GM21526 (cell line): ENCODE measurements around the gene MPDZ.

ENCODE experiments used
- ATAC-seq: cut with Tn5 transposase; IDR thresholded peaks from one replicate; pipeline ENCODE4 v1.9.1; 2021; ENCODE audit warnings: moderate library complexity; ENCODE audit not compliant: unreplicated experiment, low FRiP score

MPDZ gene

DNA sequence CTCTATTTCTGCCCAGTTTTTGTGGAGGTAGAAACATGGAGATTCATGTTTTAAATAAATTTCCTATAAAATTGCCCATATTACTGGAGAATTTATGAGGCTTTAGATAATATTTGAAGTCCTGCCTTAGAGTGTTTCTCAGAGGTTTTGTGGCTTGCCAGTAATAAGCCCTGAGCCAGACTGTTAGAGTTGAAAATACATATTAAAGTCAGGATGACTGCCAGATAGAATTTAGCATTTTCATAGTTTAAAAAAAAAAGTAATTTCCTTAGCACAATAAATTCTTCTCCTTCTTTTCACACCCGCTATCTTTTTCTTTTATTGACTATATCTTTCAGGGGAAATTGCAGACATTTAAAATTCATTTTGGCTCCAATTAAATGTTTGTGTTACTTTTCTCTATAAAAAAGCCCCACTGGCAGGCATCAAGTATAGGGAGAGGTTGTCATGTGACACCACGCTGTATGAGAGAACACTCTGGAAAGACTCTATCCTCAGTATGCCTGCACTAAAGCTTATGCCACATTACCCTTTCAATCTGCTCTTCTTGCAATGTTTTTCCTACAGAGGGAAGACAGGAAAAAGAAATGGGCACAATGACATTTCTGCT is 135.2 kb downstream of the MPDZ start:
- no peak for ATAC-seq

DNA sequence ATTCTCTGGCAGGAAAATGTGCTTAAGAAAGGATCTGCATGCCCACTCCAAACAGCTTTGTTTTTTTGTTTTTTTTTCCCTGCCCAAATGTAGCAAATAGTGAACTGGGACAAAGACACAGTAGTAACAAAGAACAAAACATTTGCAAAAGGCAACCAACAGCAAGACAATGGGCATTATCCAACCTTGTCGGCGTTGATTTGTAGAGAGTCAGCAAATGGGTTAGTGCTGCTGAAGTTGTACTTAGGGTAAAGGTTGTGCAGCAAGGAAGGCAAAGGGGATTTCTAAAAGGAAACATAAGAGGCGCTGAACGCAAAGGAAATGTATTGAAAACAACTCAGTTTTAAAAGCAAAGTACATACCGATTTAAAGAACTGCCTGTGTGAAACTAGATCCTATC is 136.2 kb downstream of the MPDZ start:
- ATAC-seq: no peak

DNA sequence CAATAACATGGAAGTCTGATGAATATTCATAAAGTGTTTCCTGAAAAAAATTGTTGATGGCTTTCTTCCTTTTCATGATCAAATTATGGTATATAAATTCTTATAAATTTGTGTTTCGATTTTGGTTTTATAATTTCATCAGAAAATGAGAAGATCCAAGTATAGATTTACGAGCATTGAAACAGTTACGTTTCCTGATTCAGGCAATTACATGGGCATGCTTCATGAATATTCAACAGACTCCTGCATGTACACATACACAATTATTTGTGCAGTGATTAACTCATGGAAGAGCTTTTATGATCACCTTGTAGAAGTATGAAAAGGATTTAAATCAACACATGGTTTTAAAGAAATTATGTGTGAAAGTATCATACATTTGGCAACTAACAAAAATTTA is 136.7 kb downstream of the MPDZ start:
- ATAC-seq: no peak

DNA sequence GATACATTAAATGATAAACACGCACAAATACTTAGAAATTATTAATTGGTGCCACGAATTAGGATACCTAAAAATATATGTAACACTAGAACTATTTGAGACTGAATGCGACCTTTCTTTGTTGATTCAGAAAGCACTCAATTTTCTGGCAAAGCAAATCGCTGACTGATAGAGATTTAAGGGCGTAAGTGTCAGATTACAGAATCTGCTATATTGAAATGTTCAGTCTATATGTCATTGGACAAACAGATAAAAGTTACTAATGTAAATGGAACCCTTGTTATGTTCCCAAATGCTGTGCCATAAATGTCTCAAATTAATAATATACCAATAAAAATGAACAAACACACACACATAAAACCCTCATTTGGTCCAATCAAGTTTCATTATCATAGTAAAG is 137.9 kb downstream of the MPDZ start:
- ATAC-seq: no peak

DNA sequence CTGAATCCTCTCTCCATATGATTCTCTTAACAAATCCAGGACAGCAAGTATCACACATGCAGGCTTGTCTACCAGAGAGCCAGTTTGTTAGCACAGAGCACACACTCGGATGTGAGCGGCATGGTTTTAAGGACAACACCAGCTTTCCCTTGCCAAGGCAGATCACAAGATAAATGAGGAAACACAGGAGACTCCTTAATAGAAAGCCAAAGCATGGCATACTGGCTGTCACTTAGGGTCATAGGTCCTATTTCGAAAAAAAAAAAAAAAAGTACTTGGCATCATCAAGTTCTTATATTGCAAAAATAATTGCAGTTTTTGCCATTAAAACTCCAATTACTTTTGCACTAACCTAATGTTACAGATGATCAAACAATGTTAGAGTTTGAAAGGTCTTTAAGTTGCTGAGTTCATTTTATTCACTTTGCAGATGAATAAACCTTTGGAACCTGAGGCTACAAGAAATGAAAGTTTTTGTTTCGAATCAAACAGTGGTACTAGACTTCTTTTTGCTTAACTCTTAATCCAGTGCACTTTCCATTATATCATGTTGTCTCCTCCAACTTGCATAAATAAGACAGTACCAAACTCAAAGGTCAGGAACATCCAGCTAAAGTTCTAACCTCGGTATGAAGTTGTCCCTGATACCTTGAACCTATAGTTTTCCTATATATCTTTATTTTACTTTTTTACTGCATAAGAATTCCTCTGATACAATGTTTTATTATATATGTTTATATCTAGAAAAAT is 138.5 kb downstream of the MPDZ start:
- ATAC-seq: no peak

DNA sequence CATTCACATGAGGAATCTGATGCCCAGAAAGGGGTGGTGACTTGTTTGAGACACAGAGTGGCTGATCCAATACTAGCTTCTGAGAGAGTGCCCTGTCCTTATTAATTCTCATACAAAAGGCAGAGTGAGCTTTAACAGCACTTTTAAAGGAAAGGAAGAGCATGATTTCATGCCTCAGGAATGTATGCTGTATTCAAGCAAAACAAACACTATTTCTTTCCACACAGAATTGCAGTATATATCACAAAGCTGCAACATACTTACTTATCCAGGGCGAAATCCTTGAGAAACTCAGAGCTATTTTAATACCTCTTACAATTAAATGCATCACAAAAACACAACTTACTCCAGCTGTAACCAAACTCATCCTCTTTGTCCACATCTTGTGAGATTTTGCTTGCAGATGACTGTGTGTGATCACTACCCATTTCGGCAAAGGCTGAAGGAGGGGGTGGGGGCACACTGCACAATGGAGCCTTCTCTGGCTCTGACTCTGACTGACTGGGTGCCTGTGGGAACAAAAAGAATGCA is 139.8 kb downstream of the MPDZ start:
- no peak for ATAC-seq

DNA sequence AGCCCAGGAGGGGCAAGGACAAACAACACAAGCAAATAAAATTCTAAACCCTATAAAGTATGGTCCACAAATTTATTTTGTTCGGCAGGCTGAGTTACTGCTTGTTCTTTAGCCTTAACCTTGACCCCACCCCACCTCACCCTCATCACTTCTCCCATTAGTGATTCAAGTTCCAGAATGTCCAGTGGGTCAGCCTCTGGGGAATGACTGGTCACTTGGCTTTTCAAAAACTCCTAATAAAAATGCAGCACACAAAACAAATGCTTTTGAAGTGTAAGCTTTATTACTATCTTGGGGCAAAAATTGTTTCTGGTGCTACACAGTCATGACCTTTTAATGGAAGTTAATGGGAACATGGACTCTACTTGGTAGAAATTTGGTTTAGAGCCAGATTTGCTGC is 142.1 kb downstream of the MPDZ start:
- no peak for ATAC-seq

DNA sequence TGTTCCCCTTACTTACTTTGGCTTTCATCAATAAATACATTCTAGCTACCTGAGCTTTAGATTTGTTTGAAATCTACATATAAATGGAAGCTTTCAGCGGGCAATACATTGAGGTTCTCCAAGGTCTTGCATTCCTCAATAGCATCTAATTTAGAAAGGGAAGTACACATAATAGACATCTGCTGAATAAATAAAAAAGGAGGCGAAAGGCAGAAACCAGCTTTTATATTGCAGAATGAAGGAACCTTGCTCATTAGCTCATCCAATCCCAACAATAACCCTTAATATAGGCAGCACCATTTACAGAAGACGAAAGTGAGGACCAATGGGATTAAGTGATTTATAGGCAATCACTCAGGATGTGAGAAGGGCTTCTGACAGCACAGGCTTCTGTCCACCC is 147.5 kb downstream of the MPDZ start:
- no peak for ATAC-seq

DNA sequence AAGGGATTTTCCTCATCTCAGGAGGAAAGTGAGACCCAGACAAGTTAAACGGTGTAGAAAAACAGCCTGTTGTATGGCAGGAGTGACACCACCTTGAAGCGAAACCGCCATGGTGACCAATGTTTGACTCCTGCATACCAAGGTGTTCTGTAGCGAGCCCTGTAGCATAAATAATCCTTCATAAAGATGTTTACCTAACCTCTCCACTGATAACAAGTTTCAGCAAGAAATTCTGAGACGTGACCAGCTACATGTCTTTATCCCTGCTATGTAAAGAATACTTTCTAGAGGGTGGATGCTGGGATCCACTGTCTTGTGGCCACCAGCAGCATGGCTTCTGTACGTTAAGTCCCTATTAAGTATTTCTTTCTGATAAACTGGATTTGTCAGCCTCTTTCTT is 148.1 kb downstream of the MPDZ start:
- no peak for ATAC-seq

DNA sequence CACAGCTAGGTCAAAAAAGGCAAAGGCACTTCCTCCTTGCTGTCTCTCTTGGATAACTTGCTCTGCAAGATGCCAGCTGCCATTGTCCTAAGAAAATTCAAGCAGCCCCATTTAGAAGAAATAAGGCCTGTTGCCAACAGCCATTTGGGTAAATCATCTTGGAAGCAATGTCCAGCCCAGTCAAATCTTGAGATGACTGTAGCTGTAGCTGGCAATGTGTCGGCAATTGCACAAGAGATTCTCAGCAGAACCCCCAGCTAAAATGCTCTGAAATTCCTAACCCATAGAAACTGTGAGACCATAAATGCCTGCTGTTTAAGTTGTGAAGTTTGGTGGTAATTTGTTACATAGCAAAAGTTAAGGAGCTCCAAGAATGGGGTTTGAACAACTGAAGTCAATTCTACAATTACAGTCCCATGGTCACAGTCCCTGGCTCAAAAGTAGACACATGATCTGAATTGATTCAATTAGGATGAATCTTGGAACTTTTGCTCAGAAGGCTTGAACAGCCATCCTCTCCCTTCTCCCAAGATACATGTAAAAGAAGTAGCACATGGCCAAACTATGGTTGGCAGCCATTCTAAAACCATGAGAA is 151.1 kb downstream of the MPDZ start:
- no peak for ATAC-seq

DNA sequence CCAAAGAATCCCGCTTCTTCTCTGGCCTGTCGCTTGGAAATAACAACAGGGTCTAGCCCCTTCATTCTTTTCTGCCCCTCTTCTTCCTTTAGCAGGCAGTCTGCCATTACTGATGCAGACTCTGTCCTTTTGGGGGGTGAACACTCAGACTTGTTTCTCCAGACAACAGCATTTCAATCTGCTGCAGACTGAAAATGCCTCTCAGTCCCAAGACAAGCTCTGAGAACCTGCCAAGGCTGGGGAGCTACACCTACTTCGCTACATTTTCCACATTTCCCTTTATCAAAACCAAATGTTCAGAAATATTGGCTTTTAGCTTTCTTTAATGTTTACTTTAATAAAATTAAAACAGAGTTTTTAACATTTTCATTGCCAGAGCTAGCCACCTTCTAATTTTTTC is 152.4 kb downstream of the MPDZ start:
- ATAC-seq: no peak

DNA sequence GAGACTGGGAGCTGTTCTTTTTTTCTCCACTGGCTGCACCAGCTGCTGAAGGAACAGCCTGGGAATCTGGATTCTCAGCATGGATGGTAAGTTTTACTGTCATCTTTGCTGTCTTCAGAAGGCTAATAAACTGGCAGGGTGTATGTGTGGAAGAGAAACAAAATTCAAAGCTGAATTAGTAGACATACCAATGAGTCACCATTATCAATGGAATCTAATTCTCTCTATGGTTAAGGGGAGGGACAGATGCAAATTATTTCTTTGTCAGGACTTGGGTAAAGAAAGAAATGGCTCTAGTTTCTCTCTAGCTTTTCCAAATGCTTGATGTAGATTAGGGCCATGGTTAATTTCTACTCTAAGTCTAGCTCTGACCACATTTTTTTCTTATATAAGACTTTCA is 154.2 kb downstream of the MPDZ start:
- no peak for ATAC-seq

DNA sequence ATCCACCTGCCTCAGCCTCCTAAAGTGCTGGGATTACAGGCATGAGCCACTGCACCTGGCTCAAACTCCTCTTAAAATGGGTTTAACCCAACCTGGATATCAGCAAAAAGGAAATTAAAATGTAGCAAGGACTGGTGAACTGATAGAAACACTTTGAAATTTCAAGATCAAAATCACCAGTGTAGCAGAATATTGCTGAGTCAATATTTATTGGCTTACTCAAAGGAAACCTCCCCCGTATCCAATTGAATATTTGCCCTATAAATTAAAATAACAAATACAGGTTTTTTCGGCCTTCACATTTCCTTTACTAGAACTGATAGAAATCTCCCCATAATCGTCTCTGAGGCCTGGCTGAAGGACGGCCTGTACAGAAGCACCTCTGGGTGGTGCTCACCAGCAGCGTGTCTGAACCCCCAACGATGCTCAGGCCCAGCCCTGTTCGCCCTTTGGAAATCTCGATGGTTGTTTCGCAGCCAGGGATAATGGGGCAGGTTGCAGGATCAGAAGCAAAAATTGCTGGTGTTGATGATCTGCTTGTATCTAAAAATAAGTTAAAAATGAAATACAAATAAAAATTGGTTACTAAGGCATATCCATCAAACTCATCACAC is 156.6 kb downstream of the MPDZ start:
- no peak for ATAC-seq

DNA sequence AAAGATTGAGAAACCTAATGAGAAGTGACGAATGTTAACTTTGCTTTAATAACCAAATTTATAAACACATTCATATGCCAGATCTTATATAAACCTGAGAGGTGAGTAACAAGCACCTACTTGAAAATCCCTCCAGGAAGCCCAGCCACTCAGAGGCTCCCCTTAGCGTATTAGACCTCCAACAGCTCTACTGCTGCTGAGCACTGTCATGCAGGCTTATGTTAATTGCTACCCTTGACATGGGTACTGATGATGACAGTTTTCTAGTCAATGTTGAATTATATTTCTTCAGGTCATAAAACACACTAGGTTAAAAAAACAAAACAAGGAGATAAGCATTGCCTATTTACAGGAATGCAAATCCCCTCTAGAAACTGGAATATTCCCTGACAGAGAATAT is 161.2 kb downstream of the MPDZ start:
- no peak for ATAC-seq

DNA sequence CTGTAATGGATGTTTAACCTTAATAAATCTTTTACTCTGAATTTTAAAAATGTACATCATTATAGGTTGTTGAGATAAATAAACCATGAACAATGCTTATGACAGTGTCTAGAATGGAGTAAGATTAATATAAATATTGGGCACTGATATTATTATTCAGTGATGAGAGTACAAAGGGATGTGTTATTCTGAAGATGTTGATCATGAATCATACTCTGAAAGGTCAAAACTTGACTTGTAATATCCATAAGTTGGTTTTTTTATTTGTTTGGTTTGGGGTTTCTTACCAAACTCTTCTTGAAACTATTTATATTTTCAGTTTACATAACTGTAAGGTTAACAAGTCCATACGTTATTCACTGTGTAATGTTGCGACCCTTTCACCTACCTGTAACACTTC is 163.2 kb downstream of the MPDZ start:
- no peak for ATAC-seq

DNA sequence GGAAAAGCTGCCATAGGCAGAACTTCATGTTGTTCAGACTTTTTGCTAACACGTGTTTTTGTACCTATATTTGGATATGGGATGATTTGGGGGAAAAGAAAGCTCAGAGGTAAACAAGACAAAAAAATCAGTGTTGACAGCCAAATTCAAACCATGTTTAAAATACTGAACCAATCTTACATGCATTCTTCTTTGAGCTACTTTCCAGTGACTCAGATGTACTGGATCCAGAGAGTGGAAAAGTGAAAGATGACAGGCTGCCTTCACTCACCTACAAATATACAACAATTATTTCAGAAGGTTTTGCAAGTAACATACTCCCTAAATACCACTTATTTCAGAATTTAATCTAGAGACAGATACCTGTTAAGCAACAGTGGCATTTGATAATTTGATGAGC is 165.7 kb downstream of the MPDZ start:
- ATAC-seq: no peak

DNA sequence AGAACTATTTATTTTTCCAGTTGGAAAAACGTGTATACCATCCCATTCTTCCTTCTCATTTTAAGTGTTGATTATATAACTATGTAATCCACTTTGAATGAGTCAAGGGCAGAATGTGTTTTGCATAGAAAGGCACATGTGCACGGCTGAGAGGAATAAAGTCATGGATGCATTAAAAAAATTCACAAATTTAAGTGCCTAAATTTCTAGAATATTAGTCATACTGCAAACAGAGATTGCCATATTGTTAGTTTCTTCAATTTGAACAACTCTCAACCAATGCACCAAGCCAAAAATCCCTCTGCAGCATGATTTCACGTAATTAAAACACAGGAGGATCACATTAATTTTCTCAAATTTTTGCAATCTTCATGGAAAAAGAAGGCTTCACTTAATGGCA is 166.3 kb downstream of the MPDZ start:
- no peak for ATAC-seq

DNA sequence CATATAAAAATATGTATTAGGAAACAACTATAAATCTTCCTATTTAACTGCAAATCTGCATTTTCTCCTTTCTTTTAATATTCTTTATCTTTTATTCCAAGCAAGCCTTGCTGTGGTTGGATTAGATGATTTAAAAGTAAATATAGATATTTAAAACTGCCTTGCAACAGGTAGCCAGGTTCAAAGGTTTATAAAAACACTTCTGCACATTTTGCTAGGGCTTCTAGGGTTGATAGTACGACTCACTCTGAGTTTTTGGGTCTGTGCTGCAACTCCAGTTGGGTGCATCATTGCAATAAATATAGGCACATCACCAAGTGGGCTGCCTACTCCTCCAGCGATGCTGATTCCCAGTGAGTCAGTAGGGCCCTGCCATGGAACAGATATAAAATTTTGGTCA is 167.7 kb downstream of the MPDZ start:
- no peak for ATAC-seq

DNA sequence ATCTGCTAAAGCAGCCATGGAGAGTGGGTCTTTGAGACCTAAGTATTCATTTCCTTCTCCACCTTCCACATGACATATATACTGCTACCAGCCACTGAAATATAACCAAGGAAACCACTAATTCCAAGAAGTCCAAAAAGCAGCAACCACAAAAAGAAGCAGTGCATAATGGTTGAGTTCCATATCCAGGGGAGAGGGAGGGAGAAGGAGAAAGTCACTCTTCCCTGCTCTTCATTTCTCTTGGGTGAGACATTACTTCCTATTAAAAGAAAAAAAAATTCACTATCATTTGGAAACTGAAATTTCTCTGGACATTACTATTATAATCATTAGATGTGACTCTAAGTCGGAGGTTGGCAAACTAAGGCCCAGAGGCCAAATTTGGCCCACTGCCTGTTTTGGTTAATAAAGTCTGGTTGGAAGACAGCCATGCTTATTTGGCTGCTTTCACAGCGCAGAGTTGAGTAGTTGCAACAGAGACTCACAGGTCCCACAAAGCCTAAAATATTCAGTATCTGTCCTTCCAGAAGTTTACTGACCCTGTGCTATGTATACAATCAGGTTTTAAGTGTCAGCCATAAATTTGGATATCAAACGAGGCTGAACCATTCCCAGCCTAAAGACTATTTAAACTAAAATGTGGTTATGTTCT is 168.6 kb downstream of the MPDZ start:
- ATAC-seq: no peak

DNA sequence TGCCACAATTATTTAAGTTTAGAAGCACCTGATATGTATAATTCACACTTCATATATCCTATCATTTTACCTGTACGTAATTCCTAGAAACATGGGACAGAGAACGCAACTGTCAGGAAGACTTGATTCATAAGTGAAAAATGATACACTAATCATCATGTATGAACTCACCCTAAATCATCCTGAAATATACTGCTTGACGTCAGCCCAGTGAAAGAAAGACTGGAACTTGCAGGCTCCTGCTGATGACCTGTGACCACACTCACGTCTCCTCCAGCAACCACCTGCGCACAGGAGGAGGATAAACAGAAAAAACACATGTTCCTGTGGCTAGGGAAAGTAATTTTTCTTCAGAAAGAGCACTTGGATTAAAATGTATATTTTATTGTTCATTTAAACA is 169.7 kb downstream of the MPDZ start:
- ATAC-seq: no peak

DNA sequence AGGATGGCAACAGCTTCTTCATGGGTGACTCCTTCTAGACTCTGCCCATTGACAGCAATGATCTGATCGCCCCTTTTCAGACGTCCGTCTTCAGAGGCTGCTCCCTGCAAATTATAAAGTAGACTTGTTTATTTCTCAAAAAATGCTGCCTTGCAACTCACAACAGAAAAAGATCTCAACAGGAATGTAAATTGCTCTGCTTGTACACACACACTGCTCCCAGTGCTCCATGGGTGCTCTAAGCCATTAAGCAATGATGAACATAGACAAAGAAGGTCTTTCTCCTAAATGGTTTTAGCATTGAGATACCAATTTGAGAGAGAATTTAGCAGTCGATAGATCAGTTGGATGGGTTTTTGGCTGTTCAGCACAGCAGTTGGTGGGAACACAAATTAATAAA is 172.5 kb downstream of the MPDZ start:
- no peak for ATAC-seq
